H1 (cell line): ENCODE data around the gene F7. TPM values are rescaled to one million over a fixed set of nuclear protein-coding genes. Genes with fewer than 3 reads are reported as not detected.
A peak's percentile ranks its signal among the peaks of the same experiment; 100 is the strongest.

Experiments used
- CTCF ChIA-PET: fragments of 300-600 bp; sonication (Branson Sonifier 250); formaldehyde crosslinking; loops from one replicate; lab custom pipeline; 2021; ENCODE audit not compliant: partially characterized antibody; lab: Charles Lee
- POLR2A ChIA-PET: fragments of 300-600 bp; sonication (Branson Sonifier 250); formaldehyde crosslinking; loops from one replicate; lab custom pipeline; 2021; ENCODE audit warnings: inconsistent platforms; ENCODE audit not compliant: partially characterized antibody; lab: Charles Lee
- DNase-seq, 2 experiments: peaks; one replicate each; pipeline versions ENCODE4 v3.0.0 to v3.0.0-alpha.2; 2010 to 2022; ENCODE audit warnings: low spot score in 2 of 2, low read depth in 1 of 2, mixed read lengths in 1 of 2
- FAIRE-seq: peaks from 2 replicates; lab custom pipeline; 2011; peaks lifted over from hg19 to GRCh38; lab: Jason Lieb, UNC
- H2AFZ ChIP-seq: 2 replicates; pipeline ENCODE4 v1.8.1; 2012; ENCODE audit warnings: low read length, inconsistent platforms
- H2AK5ac ChIP-seq: 2 replicates; pipeline ENCODE4 v1.6.1; 2013; ENCODE audit warnings: low read depth, low read length
- H2BK120ac ChIP-seq: replicated peaks from 2 replicates; pipeline ENCODE3; 2013; ENCODE audit warnings: low read depth, low read length, inconsistent platforms
- H2BK12ac ChIP-seq: 2 replicates; pipeline ENCODE4 v1.6.1; 2013; ENCODE audit warnings: low read depth, low read length
- H2BK15ac ChIP-seq: 2 replicates; pipeline ENCODE4 v1.6.1; 2013; ENCODE audit warnings: low read length
- H2BK20ac ChIP-seq: 2 replicates; pipeline ENCODE4 v1.6.1; 2013; ENCODE audit warnings: low read length
- H2BK5ac ChIP-seq: 2 replicates; pipeline ENCODE4 v1.6.1; 2013; ENCODE audit warnings: low read depth, low read length
- H3K14ac ChIP-seq: 2 replicates; pipeline ENCODE4 v1.6.1; 2013; ENCODE audit warnings: inconsistent platforms; ENCODE audit not compliant: insufficient read length
- H3K18ac ChIP-seq: 2 replicates; pipeline ENCODE4 v1.6.1; 2013; ENCODE audit warnings: low read length; ENCODE audit errors: extremely low read depth
- H3K23ac ChIP-seq: 2 replicates; pipeline ENCODE4 v1.6.1; 2013; ENCODE audit warnings: inconsistent platforms; ENCODE audit not compliant: insufficient read length
- H3K23me2 ChIP-seq: 2 replicates; pipeline ENCODE4 v1.6.1; 2013; ENCODE audit warnings: low read depth, low read length
- H3K27ac ChIP-seq: 2 replicates; pipeline ENCODE4 v1.6.1; 2011; ENCODE audit warnings: low read depth, low read length, inconsistent platforms
- H3K27me3 ChIP-seq, 4 experiments: replicated peaks in 1 of 4; 1 replicate in 1 of 4; 2 replicates in 3 of 4; pipeline versions ENCODE4 v1.6.1 to v1.8.1; 2011 to 2013; ENCODE audit warnings: low read length in 3 of 4, mild to moderate bottlenecking in 3 of 4, inconsistent platforms in 2 of 4, mixed read lengths in 2 of 4, moderate library complexity in 1 of 4; ENCODE audit not compliant: control insufficient read depth in 3 of 4, insufficient read depth in 3 of 4; ENCODE audit errors: extremely low read depth in 1 of 4
- H3K36me3 ChIP-seq, 4 experiments: 2 replicates each; pipeline versions ENCODE4 v1.6.1 to v1.8.1; 2011 to 2013; ENCODE audit warnings: mild to moderate bottlenecking in 4 of 4, low read length in 3 of 4, moderate library complexity in 2 of 4, control low read depth in 1 of 4, inconsistent platforms in 1 of 4; ENCODE audit not compliant: insufficient read depth in 4 of 4, control insufficient read depth in 2 of 4
- H3K4ac ChIP-seq: replicated peaks from 2 replicates; pipeline ENCODE3; 2013; ENCODE audit warnings: low read length, low read depth, mixed read lengths, inconsistent platforms; ENCODE audit not compliant: insufficient read length
- H3K4me1 ChIP-seq, 4 experiments: replicated peaks in 1 of 4; 1 replicate in 1 of 4; 2 replicates in 3 of 4; pipeline versions ENCODE4 v1.6.1 to v1.8.1; 2011 to 2013; ENCODE audit warnings: low read length in 3 of 4, inconsistent platforms in 2 of 4, mixed read lengths in 1 of 4; ENCODE audit not compliant: insufficient read depth in 4 of 4, control insufficient read depth in 3 of 4
- H3K4me2 ChIP-seq, 2 experiments: 2 replicates each; pipeline versions ENCODE4 v1.6.1 to v1.8.1; 2011 to 2013; ENCODE audit warnings: low read depth in 2 of 2, low read length in 2 of 2, control low read depth in 1 of 2, inconsistent platforms in 1 of 2, mild to moderate bottlenecking in 1 of 2; ENCODE audit not compliant: insufficient read depth in 1 of 2
- H3K4me3 ChIP-seq, 4 experiments: fragments of 200-600, 300-600 bp in 1 of 4; sonication (generic), shearing (Covaris generic), sonication (Bioruptor Twin) in 1 of 4; 2 replicates each; pipeline versions ENCODE4 v1.5.1 to v1.8.1; 2011 to 2016; ENCODE audit warnings: low read length in 4 of 4, low read depth in 3 of 4, control low read depth in 2 of 4, inconsistent platforms in 2 of 4, mild to moderate bottlenecking in 2 of 4, mixed read lengths in 1 of 4, moderate library complexity in 1 of 4; ENCODE audit not compliant: insufficient read depth in 2 of 4; ENCODE audit errors: extremely low read depth in 1 of 4
- H3K56ac ChIP-seq: replicated peaks from 2 replicates; pipeline ENCODE3; 2013; ENCODE audit warnings: low read depth, mild to moderate bottlenecking, mixed read lengths, low read length, inconsistent platforms; ENCODE audit not compliant: insufficient read length
- H3K79me1 ChIP-seq: 2 replicates; pipeline ENCODE4 v1.6.1; 2013; ENCODE audit warnings: low read depth, low read length, control low read depth
- H3K79me2 ChIP-seq, 2 experiments: 2 replicates each; pipeline versions ENCODE4 v1.6.1 to v1.8.1; 2012 to 2013; ENCODE audit warnings: low read length in 2 of 2, mild to moderate bottlenecking in 2 of 2, inconsistent platforms in 1 of 2; ENCODE audit not compliant: insufficient read depth in 2 of 2, control insufficient read depth in 1 of 2
- H3K9ac ChIP-seq, 4 experiments: replicated peaks in 1 of 4; 1 replicate in 1 of 4; 2 replicates in 3 of 4; pipeline versions ENCODE4 v1.6.1 to v1.8.1; 2011 to 2013; ENCODE audit warnings: low read depth in 3 of 4, low read length in 3 of 4, control low read depth in 2 of 4, mild to moderate bottlenecking in 2 of 4, moderate library complexity in 2 of 4, inconsistent platforms in 1 of 4; ENCODE audit errors: extremely low read depth in 1 of 4
- H3K9me3 ChIP-seq, 2 experiments: 2 replicates each; pipeline versions ENCODE4 v1.6.1 to v1.8.1; 2012 to 2013; ENCODE audit warnings: mild to moderate bottlenecking in 2 of 2, moderate library complexity in 2 of 2, control low read depth in 1 of 2, inconsistent platforms in 1 of 2, low read depth in 1 of 2, low read length in 1 of 2, mixed read lengths in 1 of 2; ENCODE audit not compliant: insufficient read depth in 2 of 2
- H4K20me1 ChIP-seq, 2 experiments: replicated peaks in 1 of 2; 2 replicates each; pipeline versions ENCODE3 to v1.8.1; 2011 to 2013; ENCODE audit warnings: inconsistent platforms in 2 of 2, low read length in 2 of 2, mild to moderate bottlenecking in 1 of 2; ENCODE audit not compliant: insufficient read depth in 2 of 2, control insufficient read depth in 1 of 2
- H4K5ac ChIP-seq: 2 replicates; pipeline ENCODE4 v1.6.1; 2013; ENCODE audit warnings: low read length, low read depth, mixed read lengths, inconsistent platforms; ENCODE audit not compliant: insufficient read length
- H4K8ac ChIP-seq: 2 replicates; pipeline ENCODE4 v1.8.0; 2013; ENCODE audit warnings: mild to moderate bottlenecking, moderate library complexity, low read length, inconsistent platforms; ENCODE audit not compliant: insufficient read depth; ENCODE audit errors: extremely low read depth
- H4K91ac ChIP-seq: replicated peaks from 2 replicates; pipeline ENCODE3; 2013; ENCODE audit warnings: low read length, mixed read lengths, inconsistent platforms; ENCODE audit not compliant: insufficient read length
- CREB1 ChIP-seq: IDR thresholded peaks from 2 replicates; pipeline ENCODE4 v1.6.1; 2012; ENCODE audit warnings: inconsistent platforms
- PHF8 ChIP-seq: fragments of 200-600 bp; sonication (generic); conservative IDR thresholded peaks from 2 replicates; pipeline ENCODE4 v1.7.1; 2012; ENCODE audit warnings: low read depth, mild to moderate bottlenecking, inconsistent platforms, low read length, moderate library complexity
- POLR2AphosphoS5 ChIP-seq: IDR thresholded peaks from 2 replicates; pipeline ENCODE4 v1.6.1; 2011; ENCODE audit warnings: low read depth, low read length
- SP1 ChIP-seq: IDR thresholded peaks from 2 replicates; pipeline ENCODE4 v1.6.1; 2011; ENCODE audit warnings: low read depth, low read length
- SP2 ChIP-seq: IDR thresholded peaks from 2 replicates; pipeline ENCODE4 v1.6.1; 2012; ENCODE audit warnings: mild to moderate bottlenecking, low read length, inconsistent platforms
- SP4 ChIP-seq: IDR thresholded peaks from 2 replicates; pipeline ENCODE4 v1.6.1; 2012; ENCODE audit warnings: low read length, inconsistent platforms
- SUZ12 ChIP-seq: fragments of 200-600 bp; sonication (generic); IDR thresholded peaks from 2 replicates; pipeline ENCODE4 v1.6.1; 2012; ENCODE audit warnings: mild to moderate bottlenecking, inconsistent platforms, low read length, moderate library complexity, mixed read lengths
- TAF1 ChIP-seq: IDR thresholded peaks from 2 replicates; pipeline ENCODE4 v1.6.1; 2011; ENCODE audit warnings: mild to moderate bottlenecking, low read depth, low read length
- ZNF274 ChIP-seq: IDR thresholded peaks from 2 replicates; pipeline ENCODE4 v1.7.0; 2012; ENCODE audit warnings: low read length, borderline replicate concordance; ENCODE audit errors: extremely low read depth
- WGBS, 2 experiments: shearing (Covaris generic) in 1 of 2; methylation state at CpG; one replicate each; pipeline versions ENCODE4 v1.1.6 to v1.1.7; 2013 to 2015; ENCODE audit warnings: low lambda C conversion rate in 2 of 2, mixed read lengths in 2 of 2, inconsistent platforms in 1 of 2, low coverage in 1 of 2, missing lambda C conversion rate in 1 of 2; ENCODE audit not compliant: insufficient replicate concordance in 2 of 2, insufficient coverage in 1 of 2, insufficient read length in 1 of 2; ENCODE audit errors: extremely low coverage in 1 of 2, missing lambda C conversion rate in 1 of 2; 5-methylcytosine and 5-hydroxymethylcytosine counted together
- polyA plus RNA-seq, 7 experiments: library from polyadenylated mRNA; depleted of rRNA in 3 of 7; stranded (reverse) in 5 of 7; unstranded in 2 of 7; fragments of >200 nt in 5 of 7; fragments of 200-250 nt in 2 of 7; gene quantifications; 1 replicate in 5 of 7; 2 replicates in 1 of 7; 4 replicates in 1 of 7; pipeline versions ENCODE4 v1.2.1 to v1.2.3, GENCODE V29; 2011 to 2013; ENCODE audit warnings: missing spikeins in 2 of 7, mixed read lengths in 2 of 7
- total RNA-seq: library from RNA; stranded (reverse); fragmentation: NEBNext Ultra II Directional; extraction: Animal tissue kit (Norgen Biotek cat#: 25700); gene quantifications from 2 replicates; pipeline ENCODE4 v1.2.1, GENCODE V29; 2021
- TF ChIP-seq, protein P1 (sequence below), 3 experiments: IDR thresholded peaks; 1 replicate in 2 of 3; 2 replicates in 1 of 3; pipeline versions ENCODE4 v1.5.1 to v1.6.1; 2011; ENCODE audit warnings: low read length in 3 of 3, mild to moderate bottlenecking in 3 of 3, inconsistent platforms in 2 of 3, low read depth in 1 of 3, moderate library complexity in 1 of 3; ENCODE audit not compliant: insufficient read depth in 1 of 3; ENCODE audit errors: control extremely low read depth in 1 of 3

F7 gene
- total and polyA plus RNA-seq, 2 of the 8 experiments (the other 6 are each of a cell fraction or from before 2014, with no cell fraction given), result 0.43 to 0.98 TPM

DNA sequence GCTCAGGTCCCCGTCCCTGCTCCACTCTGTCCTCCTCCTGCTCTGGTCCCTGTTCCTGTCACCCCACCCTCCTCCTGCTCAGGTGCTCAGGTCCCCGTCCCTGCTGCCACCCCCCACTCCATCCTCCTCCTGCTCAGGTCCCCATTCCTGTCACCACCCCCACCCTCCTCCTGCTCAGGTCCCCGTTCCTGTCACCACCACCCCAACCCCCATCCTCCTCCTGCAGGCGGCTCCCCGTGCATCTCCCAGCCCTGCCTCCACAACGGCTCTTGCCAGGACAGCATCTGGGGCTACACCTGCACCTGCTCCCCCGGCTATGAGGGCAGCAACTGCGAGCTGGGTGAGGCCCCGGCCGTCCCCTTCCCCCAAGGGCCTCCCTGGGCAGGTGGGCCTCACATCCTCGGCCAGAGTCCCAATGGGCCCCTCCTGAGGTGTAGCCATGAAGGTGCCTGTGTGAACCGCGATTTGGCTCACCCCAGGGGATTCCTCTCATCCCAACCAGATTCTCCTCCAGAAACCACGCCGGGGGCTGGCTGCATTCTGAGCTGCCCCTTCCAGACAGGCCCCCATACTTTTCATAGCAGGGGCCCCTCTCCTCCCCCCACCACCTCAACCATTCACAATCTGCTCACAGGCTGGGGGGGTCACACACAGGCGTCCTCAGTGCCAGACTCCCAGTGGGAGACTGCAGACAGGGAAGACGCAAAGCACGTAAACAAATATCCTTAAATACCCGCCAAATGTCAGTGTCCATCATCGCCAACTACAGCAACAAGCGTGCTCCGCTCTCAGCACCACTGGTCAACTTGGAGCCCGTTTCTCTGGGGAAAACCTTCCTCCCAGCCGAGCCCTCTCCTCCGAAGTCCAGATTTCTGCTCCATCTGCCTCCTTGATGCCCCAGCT is 57.4 kb downstream of the F7 start:
- H2BK15ac ChIP-seq, result no peak overlapping the region
- H2BK5ac ChIP-seq, result no peak overlapping the region; the same call in 1 of the 2 replicates
- ChIA-PET POLR2A (interaction anchor here (0.6 to 1.5 kb wide), 3 partner anchors 12 to 611 kb away, joined by 3 to 5 read pairs (median 4); no protein-coding TSS in a partner anchor), CTCF (no interaction called here)
- no peaks in the 10 kb centered on the region for H3K79me1 ChIP-seq
- H4K8ac ChIP-seq, result peak overlapping the region; percentile 41; the same call in 1 of the 2 replicates
- no peaks in the 10 kb centered on the region; the same call in 1 of the 2 replicates for H3K23me2 ChIP-seq
- H4K91ac ChIP-seq, result no peak overlapping the region
- no peak overlapping the region for H3K9ac ChIP-seq
- no peak overlapping the region for H3K14ac ChIP-seq
- no peak overlapping the region for H3K4me3 ChIP-seq
- no peak overlapping the region for H3K4me2 ChIP-seq
- no peak overlapping the region for H2AFZ ChIP-seq
- no peak overlapping the region for H4K5ac ChIP-seq
- no peak for DNase-seq
- FAIRE-seq, result no peak
- H3K4me1 ChIP-seq, result peaks cover 0 to 22% (median 13%) of the 10 kb centered on the region in 4 experiments; a peak in 6 of 7 replicates
- H2AK5ac ChIP-seq, result no peak overlapping the region
- H3K79me2 ChIP-seq, result no peaks in the 10 kb centered on the region
- H2BK12ac ChIP-seq, result no peak overlapping the region
- H4K20me1 ChIP-seq, result no peaks in the 10 kb centered on the region
- no peak overlapping the region for H3K18ac ChIP-seq
- no peak overlapping the region for H2BK120ac ChIP-seq
- no peak overlapping the region for H3K27ac ChIP-seq
- H2BK20ac ChIP-seq, result no peak overlapping the region
- 83% methylated on average over 20 of the region's 25 CpGs; no CpG with 5 or more reads in 1 of the 2 experiments for WGBS, 2 experiments
- no peaks in the 10 kb centered on the region for H3K9me3 ChIP-seq
- no peak overlapping the region for H3K4ac ChIP-seq
- no peak overlapping the region for H3K23ac ChIP-seq
- no peaks in the 10 kb centered on the region for H3K27me3 ChIP-seq
- H3K36me3 ChIP-seq, result peaks cover 0 to 2% (median 0%) of the 10 kb centered on the region in 4 experiments; a peak in 1 of 8 replicates
- no peak overlapping the region for H3K56ac ChIP-seq
- TF ChIP-seq SP4 (no peak), CREB1 (no peak), SP1 (no peak), ZNF274 (no peak), SP2 (no peak), TAF1 (no peak), PHF8 (no peak), POLR2AphosphoS5 (no peak), SUZ12 (no peak)
- TF ChIP-seq, protein P1, sequence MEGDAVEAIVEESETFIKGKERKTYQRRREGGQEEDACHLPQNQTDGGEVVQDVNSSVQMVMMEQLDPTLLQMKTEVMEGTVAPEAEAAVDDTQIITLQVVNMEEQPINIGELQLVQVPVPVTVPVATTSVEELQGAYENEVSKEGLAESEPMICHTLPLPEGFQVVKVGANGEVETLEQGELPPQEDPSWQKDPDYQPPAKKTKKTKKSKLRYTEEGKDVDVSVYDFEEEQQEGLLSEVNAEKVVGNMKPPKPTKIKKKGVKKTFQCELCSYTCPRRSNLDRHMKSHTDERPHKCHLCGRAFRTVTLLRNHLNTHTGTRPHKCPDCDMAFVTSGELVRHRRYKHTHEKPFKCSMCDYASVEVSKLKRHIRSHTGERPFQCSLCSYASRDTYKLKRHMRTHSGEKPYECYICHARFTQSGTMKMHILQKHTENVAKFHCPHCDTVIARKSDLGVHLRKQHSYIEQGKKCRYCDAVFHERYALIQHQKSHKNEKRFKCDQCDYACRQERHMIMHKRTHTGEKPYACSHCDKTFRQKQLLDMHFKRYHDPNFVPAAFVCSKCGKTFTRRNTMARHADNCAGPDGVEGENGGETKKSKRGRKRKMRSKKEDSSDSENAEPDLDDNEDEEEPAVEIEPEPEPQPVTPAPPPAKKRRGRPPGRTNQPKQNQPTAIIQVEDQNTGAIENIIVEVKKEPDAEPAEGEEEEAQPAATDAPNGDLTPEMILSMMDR (IDR thresholded peaks at IDR 0.05; ENCODE audit: control extremely low read depth in 1 of 3, insufficient read depth in 1 of 3, low read depth in 1 of 3, low read length in 3 of 3), result no peak
